Esophagus muscularis mucosa (tissue), 4 donors: ENCODE data around the gene CTCF. TPM values are rescaled to one million over a fixed set of nuclear protein-coding genes. Genes with fewer than 3 reads are reported as not detected.
A peak's percentile ranks its signal among the peaks of the same experiment; 100 is the strongest.

Experiments
- DNase-seq: peaks from one replicate; pipeline ENCODE4 v3.0.0-alpha.2; 2017; ENCODE audit errors: extremely low spot score
- H3K27ac ChIP-seq, 4 donors: fragments of 200-600 bp; sonication (generic); replicated peaks in 1 of 4; 1 replicate in 3 of 4; 2 replicates in 1 of 4; pipeline ENCODE4 v1.5.1; 2016 to 2019; ENCODE audit warnings: mild to moderate bottlenecking in 1 of 4
- H3K27me3 ChIP-seq, 4 donors: fragments of 200-600 bp; sonication (generic); one replicate each; pipeline versions ENCODE4 v1.5.1 to v1.6.0; 2016 to 2019
- H3K36me3 ChIP-seq, 4 donors: fragments of 200-600 bp; sonication (generic); one replicate each; pipeline ENCODE4 v1.5.1; 2016 to 2019
- H3K4me1 ChIP-seq, 4 donors: fragments of 200-600 bp; sonication (generic); one replicate each; pipeline ENCODE4 v1.5.1; 2016 to 2019
- H3K4me3 ChIP-seq, 4 donors: fragments of 200-600 bp; sonication (generic); 1 replicate in 2 of 4; 2 replicates in 2 of 4; pipeline ENCODE4 v1.5.1; 2016 to 2019; ENCODE audit warnings: mild to moderate bottlenecking in 4 of 4, moderate library complexity in 1 of 4
- H3K9me3 ChIP-seq, 4 donors: fragments of 200-600 bp; sonication (generic); 1 replicate in 3 of 4; 2 replicates in 1 of 4; pipeline ENCODE4 v1.5.1; 2016 to 2019
- EP300 ChIP-seq: sonication (generic); formaldehyde crosslinking; IDR thresholded peaks from one replicate; pipeline ENCODE4 v1.6.1; 2017; ENCODE audit warnings: antibody characterized with exemption
- POLR2A ChIP-seq: fragments of 450-650 bp; IDR thresholded peaks from one replicate; pipeline ENCODE4 v1.6.1; 2017; ENCODE audit warnings: antibody characterized with exemption, moderate library complexity, mild to moderate bottlenecking, low read depth
- POLR2AphosphoS5 ChIP-seq, 2 donors: sonication (generic); formaldehyde crosslinking; IDR thresholded peaks; one replicate each; pipeline ENCODE4 v1.6.1; 2017; ENCODE audit warnings: antibody characterized with exemption in 2 of 2
- WGBS: methylation state at CpG from one replicate; pipeline ENCODE4 v1.1.5; 2018; 5-methylcytosine and 5-hydroxymethylcytosine counted together
- intact Hi-C: fragments of 100-400 bp; cut with DNase I; formaldehyde crosslinking; loops from one replicate; pipeline ENCODE4 v1.15.1; 2023
- total RNA-seq, 4 donors: library from RNA; depleted of rRNA; stranded (reverse); fragments of >200 nt; gene quantifications; one replicate each; pipeline versions ENCODE4 v1.1.0 to v1.2.1, GENCODE V29; 2016
- TF ChIP-seq, protein P1 (sequence below), 3 experiments: fragments of 200-600 bp in 2 of 3; fragments of 450-650 bp in 1 of 3; sonication (generic) in 2 of 3; IDR thresholded peaks; one replicate each; pipeline ENCODE4 v1.5.1; 2017 to 2019; ENCODE audit warnings: antibody characterized with exemption in 3 of 3, mild to moderate bottlenecking in 2 of 3, moderate library complexity in 1 of 3

CTCF gene
- total RNA-seq, 4 donors from 2014 or later, result 27.5 to 46.3 (median 38.5) TPM

DNA sequence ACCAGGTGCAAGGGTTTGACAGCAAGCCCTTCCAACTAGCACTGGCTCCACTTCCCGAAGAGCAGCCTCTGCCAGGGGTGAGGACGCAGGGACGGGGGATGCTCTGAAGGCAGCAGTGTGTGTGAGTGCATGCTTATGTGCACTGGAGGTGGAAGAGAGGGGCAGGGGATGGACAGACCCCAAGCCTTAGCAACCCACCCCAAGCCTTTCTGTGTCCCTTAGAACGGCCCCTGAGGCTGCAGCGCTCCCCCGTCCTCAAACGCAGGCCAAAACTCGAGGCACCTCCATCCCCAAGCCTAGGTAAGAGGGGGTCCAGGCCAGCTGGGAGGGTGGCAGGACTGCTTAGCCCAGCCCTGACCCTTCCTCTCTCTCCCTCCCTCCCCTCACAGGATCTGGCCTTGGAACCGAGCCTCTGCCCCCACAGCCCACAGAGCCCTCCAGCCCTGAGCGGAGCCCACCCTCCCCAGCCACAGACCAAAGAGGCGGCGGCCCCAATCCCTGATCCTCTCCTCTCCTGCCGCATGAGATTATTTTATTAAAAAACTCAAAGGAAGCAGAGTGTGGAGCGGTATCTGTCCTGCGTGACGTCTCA is 94.8 kb downstream of the CTCF start:
- Histone ChIP-seq H3K27ac (no peak overlapping the region), H3K4me3 (no peak overlapping the region), H3K36me3 (peaks cover 0 to 24% (median 21%) of the 10 kb centered on the region in 4 donors), H3K27me3 (peaks cover 0 to 30% (median 25%) of the 10 kb centered on the region in 4 donors), H3K4me1 (peaks cover 24 to 53% (median 44%) of the 10 kb centered on the region in 4 donors), H3K9me3 (no peaks in the 10 kb centered on the region)
- intact Hi-C loops, result no loop called here
- 91% methylated on average over 15 of the region's 16 CpGs for WGBS
- no peak for DNase-seq
- TF ChIP-seq POLR2AphosphoS5 (IDR thresholded peaks at IDR 0.05) (no peak), EP300 (no peak)

DNA sequence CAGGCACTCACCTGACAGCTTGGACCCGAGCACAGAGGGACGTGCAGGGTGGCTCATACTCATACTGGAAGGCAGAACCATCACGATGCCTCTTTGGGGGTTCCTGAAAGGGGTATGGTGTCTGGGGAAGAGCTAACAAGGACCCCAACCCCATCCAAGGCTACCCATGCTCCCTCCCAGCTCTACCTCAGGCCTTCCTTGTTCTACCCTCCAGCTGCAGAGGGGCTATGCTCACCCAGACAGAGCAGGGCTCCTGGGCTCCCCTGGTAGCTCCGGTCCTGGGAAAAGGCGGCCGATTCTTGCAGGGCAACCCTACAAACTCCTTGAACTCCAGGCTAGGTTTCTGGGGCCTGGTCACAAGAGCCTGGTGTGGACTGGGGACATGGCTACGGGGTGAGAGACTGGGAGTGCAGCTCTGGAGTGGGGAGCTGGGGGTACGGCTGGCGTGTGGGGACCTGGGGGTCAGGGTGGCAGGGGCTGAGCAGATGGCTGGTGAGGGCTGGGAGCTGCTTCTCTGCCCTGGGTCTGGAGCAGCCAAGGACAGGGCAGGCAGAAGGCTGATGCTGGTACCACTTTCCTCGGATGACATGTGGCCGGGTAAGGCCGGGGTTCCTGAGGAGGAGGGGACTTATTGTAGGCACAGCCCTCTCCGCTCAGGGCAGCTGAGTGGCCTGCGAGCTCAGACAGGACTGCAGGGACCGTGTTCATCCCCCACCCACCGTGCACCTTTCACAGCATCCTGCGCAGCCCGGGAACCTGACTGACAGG is 95.6 kb downstream of the CTCF start:
- no peak for DNase-seq

DNA sequence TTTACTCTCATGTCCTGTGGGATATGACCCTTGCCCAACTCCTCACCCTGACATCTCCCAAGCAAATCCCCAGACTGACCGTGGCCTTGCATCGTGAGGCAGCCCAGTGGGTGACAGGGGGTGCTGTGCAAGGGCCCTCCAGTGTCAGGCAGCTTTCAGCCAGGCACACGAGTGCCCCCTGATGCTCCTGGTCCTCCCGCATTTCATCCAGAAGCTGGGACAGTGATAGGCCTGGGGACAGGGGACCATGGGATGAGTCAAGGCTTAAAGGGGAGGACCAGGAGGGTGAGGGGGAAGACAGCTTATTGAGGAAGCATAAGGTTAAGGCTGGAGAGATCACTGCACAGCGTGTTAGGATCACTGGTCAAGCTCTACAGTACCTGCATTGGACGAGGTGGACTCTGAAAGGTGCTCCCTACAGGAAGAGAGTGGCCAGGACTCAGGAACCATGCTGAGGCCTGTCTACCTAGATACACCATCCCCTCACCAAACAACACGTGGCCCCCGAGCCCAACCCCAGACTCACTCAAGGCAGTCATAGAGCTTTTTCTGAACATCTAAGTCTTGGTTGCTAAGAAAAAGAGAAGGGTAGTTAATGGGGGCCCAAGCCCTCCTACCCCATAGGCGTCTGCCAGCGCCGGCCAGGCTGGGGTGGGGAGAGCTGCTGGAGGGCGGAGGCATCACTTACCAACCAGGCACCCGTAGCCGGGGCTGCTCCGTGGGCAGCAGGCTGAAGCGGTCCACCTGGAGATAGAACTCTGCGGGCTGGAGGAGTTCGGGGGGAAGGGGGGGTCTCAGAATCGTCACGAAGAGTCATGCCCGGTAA is 96.7 kb downstream of the CTCF start:
- no peaks in the 10 kb centered on the region for H3K9me3 ChIP-seq
- H3K36me3 ChIP-seq, result peaks cover 0 to 43% (median 35%) of the 10 kb centered on the region in 4 donors
- TF ChIP-seq POLR2AphosphoS5 (IDR thresholded peaks at IDR 0.05) (no peak), EP300 (no peak), POLR2A (no peak)
- TF ChIP-seq, protein P1, sequence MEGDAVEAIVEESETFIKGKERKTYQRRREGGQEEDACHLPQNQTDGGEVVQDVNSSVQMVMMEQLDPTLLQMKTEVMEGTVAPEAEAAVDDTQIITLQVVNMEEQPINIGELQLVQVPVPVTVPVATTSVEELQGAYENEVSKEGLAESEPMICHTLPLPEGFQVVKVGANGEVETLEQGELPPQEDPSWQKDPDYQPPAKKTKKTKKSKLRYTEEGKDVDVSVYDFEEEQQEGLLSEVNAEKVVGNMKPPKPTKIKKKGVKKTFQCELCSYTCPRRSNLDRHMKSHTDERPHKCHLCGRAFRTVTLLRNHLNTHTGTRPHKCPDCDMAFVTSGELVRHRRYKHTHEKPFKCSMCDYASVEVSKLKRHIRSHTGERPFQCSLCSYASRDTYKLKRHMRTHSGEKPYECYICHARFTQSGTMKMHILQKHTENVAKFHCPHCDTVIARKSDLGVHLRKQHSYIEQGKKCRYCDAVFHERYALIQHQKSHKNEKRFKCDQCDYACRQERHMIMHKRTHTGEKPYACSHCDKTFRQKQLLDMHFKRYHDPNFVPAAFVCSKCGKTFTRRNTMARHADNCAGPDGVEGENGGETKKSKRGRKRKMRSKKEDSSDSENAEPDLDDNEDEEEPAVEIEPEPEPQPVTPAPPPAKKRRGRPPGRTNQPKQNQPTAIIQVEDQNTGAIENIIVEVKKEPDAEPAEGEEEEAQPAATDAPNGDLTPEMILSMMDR (IDR thresholded peaks at IDR 0.05), result no peak
- peaks cover 0 to 11% (median 10%) of the 10 kb centered on the region in 4 donors for H3K27me3 ChIP-seq
- DNase-seq, result no peak
- H3K4me1 ChIP-seq, result peaks cover 16 to 37% (median 28%) of the 10 kb centered on the region in 4 donors
- intact Hi-C loops, result no loop called here
- H3K27ac ChIP-seq, result peak overlapping the region in 1 of 4 donors; percentile 95
- 56% methylated on average over 13 of the region's 21 CpGs for WGBS
- peak overlapping the region; percentile 74 to 96 (median 85) for H3K4me3 ChIP-seq

More for the DNA sequence above, 95.6 kb downstream of the CTCF start:
- Histone ChIP-seq H3K27ac (no peak overlapping the region), H3K4me3 (no peak overlapping the region), H3K4me1 (peaks cover 24 to 48% (median 38%) of the 10 kb centered on the region in 4 donors), H3K27me3 (peaks cover 0 to 22% (median 20%) of the 10 kb centered on the region in 4 donors), H3K36me3 (peaks cover 0 to 32% (median 25%) of the 10 kb centered on the region in 4 donors), H3K9me3 (no peaks in the 10 kb centered on the region)
- intact Hi-C loops, result no loop called here
- WGBS, result 91% methylated on average over 17 of the region's 18 CpGs
- TF ChIP-seq POLR2AphosphoS5 (IDR thresholded peaks at IDR 0.05), result no peak
- TF ChIP-seq, protein P1 (IDR thresholded peaks at IDR 0.05), result no peak
- TF ChIP-seq POLR2A, result no peak

DNA sequence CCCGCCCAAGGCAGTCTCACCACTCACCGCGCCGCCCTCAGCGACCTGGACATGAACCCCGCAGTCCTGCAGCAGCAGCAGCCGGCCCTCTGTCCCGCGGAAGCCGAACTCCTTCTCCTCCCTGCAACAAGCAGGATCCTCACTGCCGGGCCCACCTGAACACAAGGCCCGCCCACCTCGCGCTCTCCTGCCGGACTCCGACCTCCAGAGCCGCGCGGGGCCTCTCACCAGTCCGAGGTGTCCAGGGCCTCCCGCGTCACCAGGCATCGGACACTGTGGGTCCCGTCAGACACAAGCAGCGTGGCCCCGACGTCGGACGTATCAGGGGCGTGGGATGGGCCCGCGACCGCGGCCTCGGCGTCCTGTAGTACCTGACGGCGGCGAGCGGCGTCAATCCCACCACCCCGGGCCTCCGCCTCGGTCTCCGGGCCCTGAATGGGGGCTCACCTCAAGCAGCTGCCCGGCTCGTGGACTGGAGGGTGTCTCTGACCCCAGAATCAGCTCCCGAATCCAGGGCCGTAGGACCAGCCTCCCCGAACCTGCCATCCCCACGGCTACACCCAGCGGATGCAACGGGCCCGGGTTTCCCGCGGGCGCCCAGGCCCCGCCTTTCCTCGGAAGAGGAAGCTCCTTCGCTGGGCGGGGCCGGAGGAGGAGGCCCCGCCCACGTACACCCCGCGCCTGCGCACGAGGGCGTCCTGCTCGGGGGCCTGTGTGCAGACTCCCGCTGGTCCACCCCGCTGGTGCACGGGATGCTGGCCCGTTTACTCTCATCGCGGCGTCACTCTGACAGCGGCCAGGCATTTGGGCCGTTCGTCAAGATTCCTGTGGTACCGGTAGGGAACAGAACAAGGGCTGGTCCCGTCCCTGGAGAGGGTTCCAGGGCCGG is 97.6 kb downstream of the CTCF start, which contains the start of gene ACD:
TSS of gene ACD (minus strand) at position 586 of the 889 bp plus-strand sequence. CDS start at position 546, 40 bp downstream.
- intact Hi-C loops, result loop anchor here (5.0 kb wide), 1 partner anchor 147 kb away; the partner anchor contains the start of genes RANBP10 and TSNAXIP1
- peak; percentile 97 for DNase-seq

More for the DNA sequence above, 97.6 kb downstream of the CTCF start, which contains the start of gene ACD:
- H3K36me3 ChIP-seq, result peaks cover 0 to 50% (median 36%) of the 10 kb centered on the region in 4 donors
- TF ChIP-seq, protein P1 (IDR thresholded peaks at IDR 0.05), result peak in 1 of 3 experiments; percentile 25
- TF ChIP-seq POLR2A (peak; percentile 65), EP300 (no peak), POLR2AphosphoS5 (IDR thresholded peaks at IDR 0.05) (peak; percentile 95 to 98)
- no peaks in the 10 kb centered on the region for H3K9me3 ChIP-seq
- H3K27me3 ChIP-seq, result peaks cover 0 to 3% (median 2%) of the 10 kb centered on the region in 4 donors
- under 1% methylated on average over 19 of the region's 83 CpGs for WGBS
- H3K27ac ChIP-seq, result peak within 1 kb of the TSS; percentile 95 to 99 (median 98)
- peak within 1 kb of the TSS; percentile 74 to 96 (median 85) for H3K4me3 ChIP-seq
- H3K4me1 ChIP-seq, result peaks cover 16 to 36% (median 28%) of the 10 kb centered on the region in 4 donors
